Fibroblast of lung (primary cell): Measurements from ENCODE around the gene PLEKHS1.

Experiments
- EZH2 ChIP-seq: IDR thresholded peaks from 2 replicates; pipeline ENCODE4 v1.5.1; 2012; ENCODE audit warnings: low read length, control low read depth, mild to moderate bottlenecking; ENCODE audit errors: missing control alignments
- TF ChIP-seq, protein P1 (sequence below), 2 donors: IDR thresholded peaks in 1 of 2; conservative IDR thresholded peaks in 1 of 2; 1 replicate in 1 of 2; 2 replicates in 1 of 2; pipeline ENCODE4 v1.5.1; 2011 to 2012; ENCODE audit warnings: low read length in 2 of 2, control low read depth in 1 of 2, inconsistent platforms in 1 of 2, low read depth in 1 of 2, mild to moderate bottlenecking in 1 of 2

DNA sequence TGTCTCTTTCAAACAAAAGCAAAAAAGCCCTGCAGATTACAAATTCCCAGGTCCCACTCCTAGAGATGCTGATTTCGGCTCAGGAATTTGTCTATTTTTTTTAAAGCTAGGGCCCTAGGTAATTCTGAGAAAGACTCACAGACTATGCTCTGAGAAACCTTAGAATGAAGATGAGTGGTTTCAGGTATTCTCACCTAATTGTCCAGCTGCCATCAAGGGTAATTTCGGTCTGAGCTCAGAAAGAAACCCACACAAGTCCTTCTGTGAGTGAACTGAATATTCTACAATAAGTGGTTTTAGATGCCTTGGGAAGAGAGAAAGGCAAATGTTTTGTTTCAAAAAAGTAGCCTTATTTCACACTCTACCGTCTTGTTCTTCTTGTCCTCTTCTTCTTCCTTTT, 56.7 kb downstream of the PLEKHS1 start:
- TF ChIP-seq, protein P1, sequence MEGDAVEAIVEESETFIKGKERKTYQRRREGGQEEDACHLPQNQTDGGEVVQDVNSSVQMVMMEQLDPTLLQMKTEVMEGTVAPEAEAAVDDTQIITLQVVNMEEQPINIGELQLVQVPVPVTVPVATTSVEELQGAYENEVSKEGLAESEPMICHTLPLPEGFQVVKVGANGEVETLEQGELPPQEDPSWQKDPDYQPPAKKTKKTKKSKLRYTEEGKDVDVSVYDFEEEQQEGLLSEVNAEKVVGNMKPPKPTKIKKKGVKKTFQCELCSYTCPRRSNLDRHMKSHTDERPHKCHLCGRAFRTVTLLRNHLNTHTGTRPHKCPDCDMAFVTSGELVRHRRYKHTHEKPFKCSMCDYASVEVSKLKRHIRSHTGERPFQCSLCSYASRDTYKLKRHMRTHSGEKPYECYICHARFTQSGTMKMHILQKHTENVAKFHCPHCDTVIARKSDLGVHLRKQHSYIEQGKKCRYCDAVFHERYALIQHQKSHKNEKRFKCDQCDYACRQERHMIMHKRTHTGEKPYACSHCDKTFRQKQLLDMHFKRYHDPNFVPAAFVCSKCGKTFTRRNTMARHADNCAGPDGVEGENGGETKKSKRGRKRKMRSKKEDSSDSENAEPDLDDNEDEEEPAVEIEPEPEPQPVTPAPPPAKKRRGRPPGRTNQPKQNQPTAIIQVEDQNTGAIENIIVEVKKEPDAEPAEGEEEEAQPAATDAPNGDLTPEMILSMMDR (conservative IDR thresholded peaks at IDR 0.05 in 1 of 2, IDR thresholded peaks at IDR 0.05 in 1 of 2; ENCODE audit: low read depth in 1 of 2, low read length in 2 of 2), result no peak
- TF ChIP-seq EZH2, result no peak
